Panc1 (cell line): Measurements from ENCODE around the gene PRSS33. TPM values are rescaled to one million over a fixed set of nuclear protein-coding genes. Genes with fewer than 3 reads are reported as not detected.

Experiments used
- ATAC-seq: fragments of 200-7000 bp; cut with Tn5 transposase; 2 replicates; pipeline ENCODE4 v1.9.1; 2020; ENCODE audit warnings: mild to moderate bottlenecking, moderate library complexity
- BruUV-seq: library from RNA; stranded (reverse); fragments of 400-500 nt; replicated peaks from 2 replicates; lab custom pipeline; 2021; lab: Mats Ljungman, UMichigan
- CTCF ChIA-PET: fragments of 300-600 bp; sonication (Branson Sonifier 250); formaldehyde crosslinking; loops from one replicate; lab custom pipeline; 2022; ENCODE audit warnings: antibody characterized with exemption; lab: Charles Lee
- POLR2A ChIA-PET: fragments of 300-600 bp; sonication (Branson Sonifier 250); formaldehyde crosslinking; loops from one replicate; lab custom pipeline; 2022; ENCODE audit warnings: antibody characterized with exemption; lab: Charles Lee
- DNase-seq: peaks from one replicate; pipeline ENCODE4 v3.0.0-alpha.2; 2010; ENCODE audit warnings: low read depth, low spot score
- H3K27ac ChIP-seq: 2 replicates; pipeline ENCODE4 v1.5.1; 2011; ENCODE audit warnings: mild to moderate bottlenecking, low read length, inconsistent platforms
- H3K27me3 ChIP-seq: fragments of 200-500 bp; sonication (Bioruptor generic); 2 replicates; pipeline ENCODE4 v1.6.0; 2014; ENCODE audit warnings: low read length, inconsistent platforms; ENCODE audit not compliant: control insufficient read depth, insufficient read depth
- H3K36me3 ChIP-seq: fragments of 200-500 bp; sonication (Bioruptor generic); 2 replicates; pipeline ENCODE4 v1.5.1; 2014; ENCODE audit warnings: inconsistent platforms, mild to moderate bottlenecking, low read length, moderate library complexity; ENCODE audit not compliant: control insufficient read depth, insufficient read depth
- H3K4me1 ChIP-seq: 2 replicates; pipeline ENCODE4 v1.5.1; 2011; ENCODE audit warnings: inconsistent platforms, mild to moderate bottlenecking, low read length, moderate library complexity; ENCODE audit not compliant: control insufficient read depth, insufficient read depth
- H3K4me3 ChIP-seq, 2 experiments: 2 replicates each; pipeline ENCODE4 v1.5.1; 2011 to 2012; ENCODE audit warnings: low read depth in 2 of 2, low read length in 2 of 2, mild to moderate bottlenecking in 2 of 2, inconsistent platforms in 1 of 2, moderate library complexity in 1 of 2
- H3K9me3 ChIP-seq: fragments of 200-500 bp; sonication (Bioruptor generic); 2 replicates; pipeline ENCODE4 v1.5.1; 2014; ENCODE audit warnings: low read depth, mild to moderate bottlenecking, inconsistent platforms, low read length, moderate library complexity; ENCODE audit not compliant: control insufficient read depth, insufficient read depth
- POLR2AphosphoS5 ChIP-seq: IDR thresholded peaks from 2 replicates; pipeline ENCODE4 v1.6.1; 2012; ENCODE audit warnings: mild to moderate bottlenecking, low read depth, low read length, moderate library complexity
- SIN3A ChIP-seq: IDR thresholded peaks from 2 replicates; pipeline ENCODE4 v1.6.1; 2012; ENCODE audit warnings: low read depth, mild to moderate bottlenecking, low read length, moderate library complexity, borderline replicate concordance; ENCODE audit not compliant: insufficient read depth
- TCF7L2 ChIP-seq: IDR thresholded peaks from 2 replicates; pipeline ENCODE4 v1.6.1; 2011; ENCODE audit warnings: mild to moderate bottlenecking, low read depth, low read length, inconsistent platforms
- in situ Hi-C: cut with HindIII; loops from 2 replicates; pipeline ENCODE4 v1.10.0; 2016; ENCODE audit warnings: low sequenced_read_pairs, low pct_unique_long_range_greater_than_20kb
- intact Hi-C: fragments of 100-400 bp; cut with micrococcal nuclease; formaldehyde crosslinking; loops from one replicate; pipeline ENCODE4 v1.10.0; 2022; ENCODE audit not compliant: unreplicated experiment
- total RNA-seq: library from RNA; stranded (reverse); gene quantifications from one replicate; pipeline ENCODE4 v1.2.1, GENCODE V29; 2021; ENCODE audit not compliant: unreplicated experiment
- TF ChIP-seq, protein P1 (sequence below): fragments of 450-650 bp; IDR thresholded peaks from 2 replicates; pipeline ENCODE4 v1.5.1; 2017; ENCODE audit warnings: mild to moderate bottlenecking
- TF ChIP-seq, protein P2 (sequence below), 2 experiments: IDR thresholded peaks; 2 replicates each; pipeline ENCODE4 v1.6.1; 2011 to 2012; ENCODE audit warnings: low read depth in 2 of 2, control low read depth in 1 of 2, low read length in 1 of 2, mild to moderate bottlenecking in 1 of 2, moderate library complexity in 1 of 2; ENCODE audit not compliant: insufficient read depth in 1 of 2

Gene PRSS33
- total RNA-seq, 1 experiment from 2014 or later: 0.59 TPM

DNA sequence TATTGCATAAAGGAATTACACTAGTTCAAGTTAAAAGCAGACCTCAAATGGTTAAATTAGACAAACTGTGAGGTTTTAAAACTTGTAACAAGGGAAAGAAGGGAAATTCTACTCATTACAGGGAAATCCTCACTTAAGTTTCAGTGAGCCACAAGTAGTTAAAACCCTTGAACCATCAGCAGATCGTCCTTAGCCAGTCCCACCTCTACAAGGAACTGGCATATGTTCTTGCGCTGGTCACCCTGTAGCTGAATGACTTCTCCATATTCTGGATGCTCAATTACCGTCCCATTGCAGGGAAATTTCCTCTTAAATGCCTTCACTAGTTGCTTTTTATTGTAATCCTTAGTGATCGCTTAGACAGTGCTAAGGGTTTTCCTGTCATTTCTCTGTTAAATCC is 35.1 kb upstream of the PRSS33 start:
- no peaks in the 10 kb centered on the region for H3K27me3 ChIP-seq
- CTCF ChIA-PET: no interaction called here
- H3K4me3 ChIP-seq: no peak overlapping the region
- H3K27ac ChIP-seq: peak overlapping the region; percentile 14; the same call in 1 of the 2 replicates
- DNase-seq (no peak), ATAC-seq (no peak)
- in situ Hi-C loops: no loop called here
- H3K9me3 ChIP-seq: no peaks in the 10 kb centered on the region
- TF ChIP-seq, protein P1, sequence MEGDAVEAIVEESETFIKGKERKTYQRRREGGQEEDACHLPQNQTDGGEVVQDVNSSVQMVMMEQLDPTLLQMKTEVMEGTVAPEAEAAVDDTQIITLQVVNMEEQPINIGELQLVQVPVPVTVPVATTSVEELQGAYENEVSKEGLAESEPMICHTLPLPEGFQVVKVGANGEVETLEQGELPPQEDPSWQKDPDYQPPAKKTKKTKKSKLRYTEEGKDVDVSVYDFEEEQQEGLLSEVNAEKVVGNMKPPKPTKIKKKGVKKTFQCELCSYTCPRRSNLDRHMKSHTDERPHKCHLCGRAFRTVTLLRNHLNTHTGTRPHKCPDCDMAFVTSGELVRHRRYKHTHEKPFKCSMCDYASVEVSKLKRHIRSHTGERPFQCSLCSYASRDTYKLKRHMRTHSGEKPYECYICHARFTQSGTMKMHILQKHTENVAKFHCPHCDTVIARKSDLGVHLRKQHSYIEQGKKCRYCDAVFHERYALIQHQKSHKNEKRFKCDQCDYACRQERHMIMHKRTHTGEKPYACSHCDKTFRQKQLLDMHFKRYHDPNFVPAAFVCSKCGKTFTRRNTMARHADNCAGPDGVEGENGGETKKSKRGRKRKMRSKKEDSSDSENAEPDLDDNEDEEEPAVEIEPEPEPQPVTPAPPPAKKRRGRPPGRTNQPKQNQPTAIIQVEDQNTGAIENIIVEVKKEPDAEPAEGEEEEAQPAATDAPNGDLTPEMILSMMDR: no peak
- TF ChIP-seq, protein P2, sequence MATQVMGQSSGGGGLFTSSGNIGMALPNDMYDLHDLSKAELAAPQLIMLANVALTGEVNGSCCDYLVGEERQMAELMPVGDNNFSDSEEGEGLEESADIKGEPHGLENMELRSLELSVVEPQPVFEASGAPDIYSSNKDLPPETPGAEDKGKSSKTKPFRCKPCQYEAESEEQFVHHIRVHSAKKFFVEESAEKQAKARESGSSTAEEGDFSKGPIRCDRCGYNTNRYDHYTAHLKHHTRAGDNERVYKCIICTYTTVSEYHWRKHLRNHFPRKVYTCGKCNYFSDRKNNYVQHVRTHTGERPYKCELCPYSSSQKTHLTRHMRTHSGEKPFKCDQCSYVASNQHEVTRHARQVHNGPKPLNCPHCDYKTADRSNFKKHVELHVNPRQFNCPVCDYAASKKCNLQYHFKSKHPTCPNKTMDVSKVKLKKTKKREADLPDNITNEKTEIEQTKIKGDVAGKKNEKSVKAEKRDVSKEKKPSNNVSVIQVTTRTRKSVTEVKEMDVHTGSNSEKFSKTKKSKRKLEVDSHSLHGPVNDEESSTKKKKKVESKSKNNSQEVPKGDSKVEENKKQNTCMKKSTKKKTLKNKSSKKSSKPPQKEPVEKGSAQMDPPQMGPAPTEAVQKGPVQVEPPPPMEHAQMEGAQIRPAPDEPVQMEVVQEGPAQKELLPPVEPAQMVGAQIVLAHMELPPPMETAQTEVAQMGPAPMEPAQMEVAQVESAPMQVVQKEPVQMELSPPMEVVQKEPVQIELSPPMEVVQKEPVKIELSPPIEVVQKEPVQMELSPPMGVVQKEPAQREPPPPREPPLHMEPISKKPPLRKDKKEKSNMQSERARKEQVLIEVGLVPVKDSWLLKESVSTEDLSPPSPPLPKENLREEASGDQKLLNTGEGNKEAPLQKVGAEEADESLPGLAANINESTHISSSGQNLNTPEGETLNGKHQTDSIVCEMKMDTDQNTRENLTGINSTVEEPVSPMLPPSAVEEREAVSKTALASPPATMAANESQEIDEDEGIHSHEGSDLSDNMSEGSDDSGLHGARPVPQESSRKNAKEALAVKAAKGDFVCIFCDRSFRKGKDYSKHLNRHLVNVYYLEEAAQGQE (IDR thresholded peaks at IDR 0.05; ENCODE audit: insufficient read depth in 1 of 2, low read depth in 2 of 2, low read length in 1 of 2): no peak
- TF ChIP-seq TCF7L2 (no peak), SIN3A (no peak), POLR2AphosphoS5 (no peak)
- BruUV-seq: no TSS peak
- H3K4me1 ChIP-seq: peaks cover 31% of the 10 kb centered on the region
- POLR2A ChIA-PET: no interaction called here
- intact Hi-C loops: no loop called here
- H3K36me3 ChIP-seq: no peaks in the 10 kb centered on the region

DNA sequence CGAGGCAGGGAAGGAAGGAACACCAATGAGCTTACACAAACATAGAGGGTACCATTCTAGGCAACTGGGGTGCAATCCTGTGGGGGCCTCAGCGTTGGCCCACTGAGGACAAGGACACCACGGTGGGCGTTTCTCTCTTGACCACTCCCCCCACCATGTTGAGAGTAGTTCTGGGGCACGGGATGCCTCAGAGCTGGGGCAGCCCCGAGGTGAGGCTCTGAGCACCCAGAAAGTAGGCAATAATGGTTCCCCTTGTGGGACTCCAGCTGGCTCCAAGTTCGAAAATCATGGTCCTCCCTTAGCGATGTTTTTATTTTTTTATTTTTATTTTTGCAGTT is 34.8 kb upstream of the PRSS33 start:
- in situ Hi-C loops (no loop called here), intact Hi-C loops (no loop called here)
- H3K27ac ChIP-seq: peak overlapping the region; percentile 44; the same call in 1 of the 2 replicates
- ATAC-seq (no peak), DNase-seq (no peak)
- H3K4me3 ChIP-seq: no peak overlapping the region
- CTCF ChIA-PET: no interaction called here
- BruUV-seq: no TSS peak
- no peaks in the 10 kb centered on the region for H3K27me3 ChIP-seq
- no peaks in the 10 kb centered on the region for H3K9me3 ChIP-seq
- POLR2A ChIA-PET: no interaction called here
- TF ChIP-seq, protein P1: no peak
- no peak for TF ChIP-seq SIN3A
- no peak for TF ChIP-seq POLR2AphosphoS5
- TF ChIP-seq, protein P2 (IDR thresholded peaks at IDR 0.05; ENCODE audit: insufficient read depth in 1 of 2, low read depth in 2 of 2, low read length in 1 of 2): no peak
- TF ChIP-seq TCF7L2: no peak
- H3K4me1 ChIP-seq: peaks cover 31% of the 10 kb centered on the region
- no peaks in the 10 kb centered on the region for H3K36me3 ChIP-seq
